Measurements from ENCODE around the gene TFCP2L1.
A peak's percentile ranks its signal among the peaks of the same experiment; 100 is the strongest.

The TFCP2L1 gene

GRCh38 chr2:121218386-121218938 is 66.5 kb downstream of the TFCP2L1 start:
- no peak for DNase-seq (ENCODE audit: low spot score)

- no peak for DNase-seq (ENCODE audit: low spot score)
These were observed 67.4 kb downstream of the TFCP2L1 start for GRCh38 chr2:121217627-121218026.

- DNase-seq (ENCODE audit: low spot score) = no peak
These were observed 70.7 kb downstream of the TFCP2L1 start for GRCh38 chr2:121214296-121214695.

- no peak for DNase-seq (ENCODE audit: low spot score)
These were observed 71.6 kb downstream of the TFCP2L1 start for GRCh38 chr2:121213386-121213785.

GRCh38 chr2:121212661-121213325 is 72.2 kb downstream of the TFCP2L1 start:
- no peak for DNase-seq (ENCODE audit: low spot score)

GRCh38 chr2:121211689-121212151 is 73.3 kb downstream of the TFCP2L1 start:
- no peak for DNase-seq (ENCODE audit: low spot score)

GRCh38 chr2:121211251-121211650 is 73.8 kb downstream of the TFCP2L1 start:
- DNase-seq (ENCODE audit: low spot score) = no peak

- DNase-seq (ENCODE audit: low spot score) = no peak
These were observed 74.3 kb downstream of the TFCP2L1 start for GRCh38 chr2:121210691-121211090.

GRCh38 chr2:121209014-121209610 is 75.9 kb downstream of the TFCP2L1 start:
- no peak for DNase-seq (ENCODE audit: low spot score)

- no peak for DNase-seq (ENCODE audit: low spot score)
These were observed 77.5 kb downstream of the TFCP2L1 start for GRCh38 chr2:121207494-121207893.

- DNase-seq (ENCODE audit: low spot score) = peak; percentile 28
These were observed 79.6 kb downstream of the TFCP2L1 start for GRCh38 chr2:121205321-121205942.

GRCh38 chr2:121203591-121204249 is 81.3 kb downstream of the TFCP2L1 start:
- DNase-seq (ENCODE audit: low spot score) = no peak

- DNase-seq (ENCODE audit: low spot score) = no peak
These were observed 82.3 kb downstream of the TFCP2L1 start for GRCh38 chr2:121202541-121203310.

- DNase-seq (ENCODE audit: low spot score) = no peak
These were observed 83.2 kb downstream of the TFCP2L1 start for GRCh38 chr2:121201796-121202195.

- DNase-seq (ENCODE audit: low spot score) = no peak
These were observed 84.3 kb downstream of the TFCP2L1 start for GRCh38 chr2:121200419-121201315.

GRCh38 chr2:121200011-121200347 is 85.0 kb downstream of the TFCP2L1 start:
- no peak for DNase-seq (ENCODE audit: low spot score)

- no peak for DNase-seq (ENCODE audit: low spot score)
These were observed 85.6 kb downstream of the TFCP2L1 start for GRCh38 chr2:121199281-121200010.

GRCh38 chr2:121197369-121198091 is 87.5 kb downstream of the TFCP2L1 start:
- peak; percentile 56 for DNase-seq (ENCODE audit: low spot score)

GRCh38 chr2:121196849-121197155 is 88.2 kb downstream of the TFCP2L1 start:
- no peak for DNase-seq (ENCODE audit: low spot score)

Measured in putamen (tissue), 1 donor.